Measurements from ENCODE around the gene FAM53C.
A peak's percentile ranks its signal among the peaks of the same experiment; 100 is the strongest.

FAM53C gene

GRCh38 chr5:138353560-138354080 is 15.6 kb downstream of the FAM53C start (continued):
- TF ChIP-seq, protein P1, sequence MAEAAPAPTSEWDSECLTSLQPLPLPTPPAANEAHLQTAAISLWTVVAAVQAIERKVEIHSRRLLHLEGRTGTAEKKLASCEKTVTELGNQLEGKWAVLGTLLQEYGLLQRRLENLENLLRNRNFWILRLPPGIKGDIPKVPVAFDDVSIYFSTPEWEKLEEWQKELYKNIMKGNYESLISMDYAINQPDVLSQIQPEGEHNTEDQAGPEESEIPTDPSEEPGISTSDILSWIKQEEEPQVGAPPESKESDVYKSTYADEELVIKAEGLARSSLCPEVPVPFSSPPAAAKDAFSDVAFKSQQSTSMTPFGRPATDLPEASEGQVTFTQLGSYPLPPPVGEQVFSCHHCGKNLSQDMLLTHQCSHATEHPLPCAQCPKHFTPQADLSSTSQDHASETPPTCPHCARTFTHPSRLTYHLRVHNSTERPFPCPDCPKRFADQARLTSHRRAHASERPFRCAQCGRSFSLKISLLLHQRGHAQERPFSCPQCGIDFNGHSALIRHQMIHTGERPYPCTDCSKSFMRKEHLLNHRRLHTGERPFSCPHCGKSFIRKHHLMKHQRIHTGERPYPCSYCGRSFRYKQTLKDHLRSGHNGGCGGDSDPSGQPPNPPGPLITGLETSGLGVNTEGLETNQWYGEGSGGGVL (tag by site-specific recombination; IDR thresholded peaks at IDR 0.05): no peak
- 0 out of 2 replicates have a peak, but pooled peaks have one; percentile 65 for TF ChIP-seq ZBTB17 (tag by site-specific recombination; IDR thresholded peaks at IDR 0.05)

DNA sequence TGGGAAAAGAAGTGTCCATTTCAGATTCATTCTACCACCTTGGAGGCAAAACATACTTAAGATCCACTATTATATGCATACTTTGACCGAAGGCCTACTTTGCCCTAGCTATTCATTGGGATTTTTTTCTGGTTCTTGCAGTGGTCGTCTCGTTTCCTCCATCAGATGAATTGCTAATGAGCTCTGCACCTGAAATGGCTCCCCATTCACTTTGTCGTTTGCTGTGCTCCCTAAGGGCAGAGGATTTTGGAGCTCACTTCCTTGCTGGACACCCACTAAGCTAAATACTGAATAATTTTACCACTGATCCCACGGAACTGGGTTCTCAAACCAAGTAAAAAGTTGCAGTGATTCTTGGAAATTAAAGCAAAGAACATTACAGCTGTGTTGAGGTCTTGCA is 16.3 kb downstream of the FAM53C start:
- TF ChIP-seq ZNF354C (tag by site-specific recombination; IDR thresholded peaks at IDR 0.05; ENCODE audit: borderline replicate concordance, low read depth) (no peak), ZNF707 (tag by site-specific recombination; IDR thresholded peaks at IDR 0.05) (no peak), ZSCAN23 (tag by site-specific recombination; IDR thresholded peaks at IDR 0.05) (no peak), ZNF558 (tag by site-specific recombination; IDR thresholded peaks at IDR 0.05) (no peak), ZNF548 (tag by site-specific recombination; IDR thresholded peaks at IDR 0.05) (no peak), ZNF529 (tag by site-specific recombination; IDR thresholded peaks at IDR 0.05; ENCODE audit: insufficient replicate concordance) (no peak), ZNF404 (tag by site-specific recombination; IDR thresholded peaks at IDR 0.05) (no peak), ZSCAN16 (tag by site-specific recombination; IDR thresholded peaks at IDR 0.05) (no peak), ZNF449 (tag by site-specific recombination; IDR thresholded peaks at IDR 0.05) (no peak), ZNF391 (tag by site-specific recombination; IDR thresholded peaks at IDR 0.05; ENCODE audit: borderline replicate concordance, low read depth) (no peak), ZNF654 (tag by site-specific recombination; IDR thresholded peaks at IDR 0.05; ENCODE audit: low read depth) (no peak), ZNF292 (tag by site-specific recombination; IDR thresholded peaks at IDR 0.05; ENCODE audit: borderline replicate concordance, low read depth) (no peak), TSHZ1 (tag by site-specific recombination; IDR thresholded peaks at IDR 0.05; ENCODE audit: borderline replicate concordance) (no peak)
- Histone ChIP-seq H3K36me3 (ENCODE audit: control insufficient read depth in 2 of 2, insufficient read depth in 1 of 2, low read length in 2 of 2) (peaks cover 0 to 10% of the 10 kb centered on the region in 2 experiments; a peak in 2 of 3 replicates), H3K27ac (ENCODE audit: extremely low read depth, low read depth, low read length) (no peak overlapping the region), H3K4me1 (ENCODE audit: control insufficient read depth, insufficient read depth, low read length) (peaks cover 18% of the 10 kb centered on the region), H3K9me3 (ENCODE audit: control insufficient read depth, insufficient read depth, low read depth, low read length) (no peaks in the 10 kb centered on the region), H3K4me3 (ENCODE audit: low read depth, low read length) (peak overlapping the region; percentile 83)
- CTCF ChIA-PET: interaction anchor here (0.6 to 7.0 kb wide), 17 partner anchors 10 to 460 kb away, joined by 3 to 273 read pairs (median 5); partner anchors contain the start of genes CDC25C, FAM53C and REEP2
- POLR2A ChIA-PET: interaction anchor here (1.4 to 4.6 kb wide), 5 partner anchors 15 to 175 kb away, joined by 4 to 114 read pairs (median 21); partner anchors contain the start of genes CDC23, CDC25C, FAM53C and KIF20A

GRCh38 chr5:138354926-138355378 is 16.9 kb downstream of the FAM53C start:
- peak overlapping the region; percentile 83 for H3K4me3 ChIP-seq (ENCODE audit: low read depth, low read length)
- ChIA-PET CTCF (interaction anchor here (1.0 to 7.0 kb wide), 8 partner anchors 15 to 192 kb away, joined by 3 to 273 read pairs (median 7); partner anchors contain the start of genes CDC25C and FAM53C), POLR2A (interaction anchor here (0.8 to 4.6 kb wide), 5 partner anchors 17 to 176 kb away, joined by 3 to 114 read pairs (median 5); partner anchors contain the start of genes CDC23, CDC25C, EGR1 and FAM53C)
- H3K4me1 ChIP-seq (ENCODE audit: control insufficient read depth, insufficient read depth, low read length): peaks cover 21% of the 10 kb centered on the region
- no peak overlapping the region for H3K27ac ChIP-seq (ENCODE audit: extremely low read depth, low read depth, low read length)
- H3K36me3 ChIP-seq (ENCODE audit: control insufficient read depth in 2 of 2, insufficient read depth in 1 of 2, low read length in 2 of 2): peaks cover 0 to 5% of the 10 kb centered on the region in 2 experiments; a peak in 2 of 3 replicates
- no peaks in the 10 kb centered on the region for H3K9me3 ChIP-seq (ENCODE audit: control insufficient read depth, insufficient read depth, low read depth, low read length)
- 0 out of 2 replicates have a peak, but pooled peaks have one; percentile 50 for TF ChIP-seq ZNF561 (tag by site-specific recombination; IDR thresholded peaks at IDR 0.05; ENCODE audit: borderline replicate concordance)
- TF ChIP-seq PRDM1 (tag by site-specific recombination; IDR thresholded peaks at IDR 0.05): peak; percentile 15; the same call in 1 of the 2 replicates
- TF ChIP-seq PRDM6 (tag by site-specific recombination; IDR thresholded peaks at IDR 0.05): no peak
- TF ChIP-seq ZBTB20 (tag by site-specific recombination; IDR thresholded peaks at IDR 0.05): no peak; the same call in none of the 2 replicates
- TF ChIP-seq, protein P2, sequence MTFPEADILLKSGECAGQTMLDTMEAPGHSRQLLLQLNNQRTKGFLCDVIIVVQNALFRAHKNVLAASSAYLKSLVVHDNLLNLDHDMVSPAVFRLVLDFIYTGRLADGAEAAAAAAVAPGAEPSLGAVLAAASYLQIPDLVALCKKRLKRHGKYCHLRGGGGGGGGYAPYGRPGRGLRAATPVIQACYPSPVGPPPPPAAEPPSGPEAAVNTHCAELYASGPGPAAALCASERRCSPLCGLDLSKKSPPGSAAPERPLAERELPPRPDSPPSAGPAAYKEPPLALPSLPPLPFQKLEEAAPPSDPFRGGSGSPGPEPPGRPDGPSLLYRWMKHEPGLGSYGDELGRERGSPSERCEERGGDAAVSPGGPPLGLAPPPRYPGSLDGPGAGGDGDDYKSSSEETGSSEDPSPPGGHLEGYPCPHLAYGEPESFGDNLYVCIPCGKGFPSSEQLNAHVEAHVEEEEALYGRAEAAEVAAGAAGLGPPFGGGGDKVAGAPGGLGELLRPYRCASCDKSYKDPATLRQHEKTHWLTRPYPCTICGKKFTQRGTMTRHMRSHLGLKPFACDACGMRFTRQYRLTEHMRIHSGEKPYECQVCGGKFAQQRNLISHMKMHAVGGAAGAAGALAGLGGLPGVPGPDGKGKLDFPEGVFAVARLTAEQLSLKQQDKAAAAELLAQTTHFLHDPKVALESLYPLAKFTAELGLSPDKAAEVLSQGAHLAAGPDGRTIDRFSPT (tag by site-specific recombination; IDR thresholded peaks at IDR 0.05): no peak
- TF ChIP-seq ZNF529 (tag by site-specific recombination; IDR thresholded peaks at IDR 0.05; ENCODE audit: insufficient replicate concordance): no peak
- TF ChIP-seq ZIC2 (tag by site-specific recombination; IDR thresholded peaks at IDR 0.05): 0 out of 2 replicates have a peak, but pooled peaks have one; percentile 16
